DMS79 (cell line): ENCODE data around the gene EGFLAM.

Experiments
- DNase-seq: peaks from one replicate; lab custom pipeline; 2025; lab: John Stamatoyannopoulos, UW

The EGFLAM gene

GRCh38 chr5:38448568-38449350 lies 190.4 kb downstream of the EGFLAM start:
- no peak for DNase-seq

GRCh38 chr5:38450627-38451026 lies 192.3 kb downstream of the EGFLAM start:
- no peak for DNase-seq

- no peak for DNase-seq
Observed at GRCh38 chr5:38451074-38451725, 192.8 kb downstream of the EGFLAM start.

GRCh38 chr5:38452201-38452600 lies 193.8 kb downstream of the EGFLAM start:
- DNase-seq = no peak

- no peak for DNase-seq
Observed at GRCh38 chr5:38453506-38453905, 195.1 kb downstream of the EGFLAM start.

GRCh38 chr5:38453921-38454320 lies 195.6 kb downstream of the EGFLAM start:
- DNase-seq = no peak

GRCh38 chr5:38455796-38456330 lies 197.5 kb downstream of the EGFLAM start:
- no peak for DNase-seq

- DNase-seq = no peak
Observed at GRCh38 chr5:38456657-38457399, 198.5 kb downstream of the EGFLAM start.

GRCh38 chr5:38458174-38458573 lies 199.8 kb downstream of the EGFLAM start:
- DNase-seq = no peak

- no peak for DNase-seq
Observed at GRCh38 chr5:38462976-38463633, 204.7 kb downstream of the EGFLAM start.

GRCh38 chr5:38463634-38464521 lies 205.5 kb downstream of the EGFLAM start:
- DNase-seq = no peak

- DNase-seq = no peak
Observed at GRCh38 chr5:38465061-38465460, 206.7 kb downstream of the EGFLAM start.

- DNase-seq = no peak
Observed at GRCh38 chr5:38465702-38466423, 207.5 kb downstream of the EGFLAM start.

GRCh38 chr5:38466424-38467189 lies 208.2 kb downstream of the EGFLAM start:
- no peak for DNase-seq

- no peak for DNase-seq
Observed at GRCh38 chr5:38467353-38468040, 209.1 kb downstream of the EGFLAM start.

- DNase-seq = no peak
Observed at GRCh38 chr5:38468202-38468673, 209.9 kb downstream of the EGFLAM start.

GRCh38 chr5:38468978-38469706 lies 210.8 kb downstream of the EGFLAM start:
- no peak for DNase-seq

GRCh38 chr5:38469707-38470267 lies 211.4 kb downstream of the EGFLAM start:
- DNase-seq = no peak
